GM23248 (cell line): ENCODE results near the gene GRM7.

Experiments used
- EZH2 ChIP-seq: fragments of 200-600 bp; sonication (generic); IDR thresholded peaks from 2 replicates; pipeline ENCODE4 v1.6.1; 2018; ENCODE audit warnings: antibody characterized with exemption, mild to moderate bottlenecking; ENCODE audit not compliant: insufficient read depth, poor library complexity, severe bottlenecking
- EZH2phosphoT487 ChIP-seq: fragments of 200-600 bp; sonication (generic); IDR thresholded peaks from 2 replicates; pipeline ENCODE4 v1.6.1; 2018; ENCODE audit warnings: antibody characterized with exemption, moderate library complexity, mild to moderate bottlenecking, low read depth; ENCODE audit not compliant: insufficient read depth

DNA sequence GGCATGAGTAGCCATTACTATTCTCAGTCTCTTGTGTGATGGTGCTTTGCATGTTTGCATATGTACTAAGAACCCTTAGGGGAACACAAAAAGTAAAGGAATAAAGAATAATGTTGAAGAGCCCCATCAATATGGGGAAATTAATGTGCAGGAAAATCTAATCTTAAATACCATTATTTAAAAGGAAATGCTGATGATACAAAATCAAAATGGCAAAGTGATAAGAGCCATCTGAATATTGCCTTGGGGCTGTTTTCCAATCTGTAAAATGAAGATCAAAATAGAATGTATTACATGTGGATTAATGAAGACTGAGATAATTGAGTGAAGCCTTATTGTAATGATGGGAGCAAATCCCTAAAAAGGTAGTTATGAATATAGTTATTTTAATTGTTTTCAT, 771.4 kb downstream of the GRM7 start:
- TF ChIP-seq EZH2phosphoT487 (no peak), EZH2 (no peak)
